HepG2 (cell line): ENCODE measurements around the gene MYH9.

Experiments
- CTCF ChIP-seq: sonication (generic); formaldehyde crosslinking; IDR thresholded peaks from 2 replicates; pipeline ENCODE4 v1.5.0; 2020; ENCODE audit warnings: mild to moderate bottlenecking, missing genetic modification reagents, moderate library complexity
- KDM3A ChIP-seq: IDR thresholded peaks from 2 replicates; pipeline ENCODE4 v1.6.1; 2018; ENCODE audit warnings: low read depth, missing compliant biosample characterization
- POLR2A ChIP-seq, 2 experiments: IDR thresholded peaks; 2 replicates each; pipeline ENCODE4 v1.6.1; 2011; ENCODE audit warnings: low read depth in 2 of 2, low read length in 2 of 2, mild to moderate bottlenecking in 1 of 2, moderate library complexity in 1 of 2; ENCODE audit not compliant: insufficient read depth in 1 of 2
- SKIL ChIP-seq: sonication (generic); formaldehyde crosslinking; IDR thresholded peaks from 2 replicates; pipeline ENCODE4 v1.8.0; 2022; ENCODE audit warnings: missing genetic modification reagents, mild to moderate bottlenecking, moderate library complexity, borderline replicate concordance
- SOX6 ChIP-seq, 2 experiments: fragments of 450-650 bp in 1 of 2; sonication (generic) in 1 of 2; formaldehyde crosslinking in 1 of 2; IDR thresholded peaks; 2 replicates each; pipeline versions ENCODE4 v1.4.0 to v1.6.1; 2017 to 2020; ENCODE audit warnings: antibody characterized with exemption in 1 of 2, mild to moderate bottlenecking in 1 of 2, missing genetic modification reagents in 1 of 2
- ZNF224 ChIP-seq: sonication (generic); formaldehyde crosslinking; IDR thresholded peaks from 2 replicates; pipeline ENCODE4 v1.5.0; 2020; ENCODE audit warnings: mild to moderate bottlenecking, missing genetic modification reagents

- TF ChIP-seq POLR2A (IDR thresholded peaks at IDR 0.05; ENCODE audit: insufficient read depth in 1 of 2, low read depth in 2 of 2, low read length in 2 of 2) (no peak), CTCF (no peak), SOX6 (IDR thresholded peaks at IDR 0.05) (no peak), SOX6 (CRISPR knock-in tag; IDR thresholded peaks at IDR 0.05) (no peak), SKIL (CRISPR knock-in tag) (no peak), KDM3A (CRISPR knock-in tag) (no peak), ZNF224 (no peak)
These were observed 128.0 kb downstream of the MYH9 start for GRCh38 chr22:36259615-36260300.
